ENCODE results near the gene ANKRD22.

DNA sequence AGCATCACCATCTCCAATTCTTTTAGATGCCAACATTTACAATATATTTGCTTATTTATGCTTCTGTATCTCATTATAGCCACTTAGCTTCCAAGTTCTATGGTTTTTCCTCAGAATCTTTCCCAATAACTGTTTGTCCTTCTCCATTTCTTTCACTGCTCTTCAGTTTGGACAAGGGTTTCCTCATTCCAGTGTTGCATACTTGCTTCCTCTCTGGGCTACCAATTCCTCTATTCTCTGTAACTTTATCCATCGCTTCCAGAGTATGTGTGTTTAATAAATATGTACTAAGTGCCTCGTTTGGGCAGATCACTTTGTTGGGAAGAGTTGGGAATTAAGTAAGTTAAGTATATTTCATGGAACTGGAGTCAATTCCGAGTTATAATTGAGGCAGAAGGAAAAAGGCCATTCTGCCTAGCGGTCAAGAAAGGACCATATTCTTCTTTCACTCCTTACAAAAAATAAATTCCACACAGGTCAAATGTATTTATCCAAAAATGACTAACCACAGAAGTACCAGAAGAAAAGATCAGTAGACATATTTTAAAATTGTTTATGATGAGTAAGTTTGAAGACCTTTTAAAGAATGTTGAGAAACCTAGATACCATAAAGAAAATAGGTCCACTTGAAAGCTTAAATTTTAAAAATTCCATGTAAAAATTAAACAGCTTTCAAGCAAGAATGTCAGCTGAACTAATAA, 39.2 kb upstream of the ANKRD22 start:
- TF ChIP-seq, protein P1, sequence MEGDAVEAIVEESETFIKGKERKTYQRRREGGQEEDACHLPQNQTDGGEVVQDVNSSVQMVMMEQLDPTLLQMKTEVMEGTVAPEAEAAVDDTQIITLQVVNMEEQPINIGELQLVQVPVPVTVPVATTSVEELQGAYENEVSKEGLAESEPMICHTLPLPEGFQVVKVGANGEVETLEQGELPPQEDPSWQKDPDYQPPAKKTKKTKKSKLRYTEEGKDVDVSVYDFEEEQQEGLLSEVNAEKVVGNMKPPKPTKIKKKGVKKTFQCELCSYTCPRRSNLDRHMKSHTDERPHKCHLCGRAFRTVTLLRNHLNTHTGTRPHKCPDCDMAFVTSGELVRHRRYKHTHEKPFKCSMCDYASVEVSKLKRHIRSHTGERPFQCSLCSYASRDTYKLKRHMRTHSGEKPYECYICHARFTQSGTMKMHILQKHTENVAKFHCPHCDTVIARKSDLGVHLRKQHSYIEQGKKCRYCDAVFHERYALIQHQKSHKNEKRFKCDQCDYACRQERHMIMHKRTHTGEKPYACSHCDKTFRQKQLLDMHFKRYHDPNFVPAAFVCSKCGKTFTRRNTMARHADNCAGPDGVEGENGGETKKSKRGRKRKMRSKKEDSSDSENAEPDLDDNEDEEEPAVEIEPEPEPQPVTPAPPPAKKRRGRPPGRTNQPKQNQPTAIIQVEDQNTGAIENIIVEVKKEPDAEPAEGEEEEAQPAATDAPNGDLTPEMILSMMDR (IDR thresholded peaks at IDR 0.05; ENCODE audit: low read length), result no peak
- no peak for TF ChIP-seq EZH2 (IDR thresholded peaks at IDR 0.05; ENCODE audit: borderline replicate concordance, low read length)

Data from OCI-LY1 (cell line).